Measurements from ENCODE around the gene CIITA. TPM values are rescaled to one million over a fixed set of nuclear protein-coding genes. Genes with fewer than 3 reads are reported as not detected.

Gene CIITA
- total and polyA plus RNA-seq, 9 of the 15 experiments (the other 6 are each of a cell fraction or from before 2014, with no cell fraction given), result 0.01 to 0.20 (median 0.11) TPM; not detected in 4

DNA sequence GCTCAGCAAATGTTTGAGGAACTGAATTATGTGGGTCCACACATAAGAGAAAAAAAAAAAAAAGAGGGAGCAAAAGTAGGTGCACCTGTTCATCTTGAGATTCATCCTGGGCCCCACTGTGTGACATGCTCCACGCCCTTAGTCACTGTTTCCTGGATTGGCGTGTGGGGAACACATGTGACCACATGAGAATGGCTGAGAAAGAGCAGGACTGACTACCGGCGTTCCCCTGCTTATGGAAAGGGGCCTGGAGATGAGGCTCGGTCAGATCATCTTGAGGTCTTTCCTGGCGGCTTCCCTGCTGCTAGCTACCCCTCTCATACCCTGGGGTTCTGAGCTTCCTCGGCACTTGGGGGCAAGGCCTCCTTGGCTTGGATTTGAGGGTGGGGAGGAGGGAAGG is 61.3 kb downstream of the CIITA start:
- no peak for ATAC-seq
- POLR2A ChIA-PET, result interaction anchor here (0.6 to 1.1 kb wide), 2 partner anchors 318 to 390 kb away, joined by 3 read pairs; partner anchors contain the start of gene SOCS1
- Histone ChIP-seq H3K9ac (ENCODE audit: insufficient read depth in 1 of 2, low read depth in 2 of 2, low read length in 2 of 2) (peak overlapping the region in 1 of 2 experiments; percentile 61; a peak in 1 of 4 replicates), H3K36me3 (ENCODE audit: control insufficient read depth, insufficient read depth, low read length) (peaks cover 46% of the 10 kb centered on the region), H4K20me1 (replicated peaks; ENCODE audit: control insufficient read depth, insufficient read depth, low read length) (peaks cover 60% of the 10 kb centered on the region), H3K4me2 (ENCODE audit: insufficient read depth, low read length) (0 out of 2 replicates have a peak overlapping the region, but pooled peaks have one; percentile 87), H3K4me1 (replicated peaks in 1 of 2; ENCODE audit: control insufficient read depth in 2 of 2, insufficient read depth in 2 of 2, low read length in 2 of 2) (peaks cover 28 to 47% of the 10 kb centered on the region in 2 experiments), H3K4me3 (no peak overlapping the region), H3K27me3 (ENCODE audit: control insufficient read depth in 2 of 2, insufficient read depth in 2 of 2, low read length in 2 of 2) (no peaks in the 10 kb centered on the region), H3K27ac (ENCODE audit: extremely low read depth, low read depth, low read length) (no peak overlapping the region), H3K9me3 (replicated peaks; ENCODE audit: control insufficient read depth, insufficient read depth, low read depth, low read length) (no peaks in the 10 kb centered on the region), H2AFZ (ENCODE audit: low read depth, low read length) (no peak overlapping the region), H3K79me2 (ENCODE audit: control insufficient read depth, insufficient read depth, low read length) (peaks cover 62% of the 10 kb centered on the region), H3K9me1 (ENCODE audit: control insufficient read depth, insufficient read depth, low read length) (peaks cover 16% of the 10 kb centered on the region)
- intact Hi-C loops (cut with micrococcal nuclease) (no loop called here), in situ Hi-C loops (cut with MboI) (loop anchor here (10.0 kb wide), 1 partner anchor 684 kb away; no protein-coding TSS in a partner anchor)
- BruUV-seq (replicated peaks), result no TSS peak
- no peak for DNase-seq (ENCODE audit: extremely low read depth in 1 of 4, low spot score in 3 of 4)
- TF ChIP-seq RFX1 (IDR thresholded peaks at IDR 0.05) (no peak), MECOM (CRISPR knock-in tag; IDR thresholded peaks at IDR 0.05) (no peak), ZNF263 (CRISPR knock-in tag; IDR thresholded peaks at IDR 0.05; ENCODE audit: borderline replicate concordance) (no peak), MCM2 (IDR thresholded peaks at IDR 0.05; ENCODE audit: low read depth) (no peak), THRAP3 (IDR thresholded peaks at IDR 0.05; ENCODE audit: borderline replicate concordance) (no peak), ZNF311 (CRISPR knock-in tag; IDR thresholded peaks at IDR 0.05) (no peak), ZNF134 (CRISPR knock-in tag; conservative IDR thresholded peaks at IDR 0.05) (no peak), RBM17 (IDR thresholded peaks at IDR 0.05; ENCODE audit: borderline replicate concordance, low read depth, low read length) (no peak), ZNF140 (CRISPR knock-in tag; IDR thresholded peaks at IDR 0.05) (no peak), SRSF1 (IDR thresholded peaks at IDR 0.05; ENCODE audit: low read depth, low read length) (no peak)
- TF ChIP-seq, protein P1, sequence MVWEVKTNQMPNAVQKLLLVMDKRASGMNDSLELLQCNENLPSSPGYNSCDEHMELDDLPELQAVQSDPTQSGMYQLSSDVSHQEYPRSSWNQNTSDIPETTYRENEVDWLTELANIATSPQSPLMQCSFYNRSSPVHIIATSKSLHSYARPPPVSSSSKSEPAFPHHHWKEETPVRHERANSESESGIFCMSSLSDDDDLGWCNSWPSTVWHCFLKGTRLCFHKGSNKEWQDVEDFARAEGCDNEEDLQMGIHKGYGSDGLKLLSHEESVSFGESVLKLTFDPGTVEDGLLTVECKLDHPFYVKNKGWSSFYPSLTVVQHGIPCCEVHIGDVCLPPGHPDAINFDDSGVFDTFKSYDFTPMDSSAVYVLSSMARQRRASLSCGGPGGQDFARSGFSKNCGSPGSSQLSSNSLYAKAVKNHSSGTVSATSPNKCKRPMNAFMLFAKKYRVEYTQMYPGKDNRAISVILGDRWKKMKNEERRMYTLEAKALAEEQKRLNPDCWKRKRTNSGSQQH (CRISPR knock-in tag; IDR thresholded peaks at IDR 0.05), result no peak
- TF ChIP-seq, protein P2, sequence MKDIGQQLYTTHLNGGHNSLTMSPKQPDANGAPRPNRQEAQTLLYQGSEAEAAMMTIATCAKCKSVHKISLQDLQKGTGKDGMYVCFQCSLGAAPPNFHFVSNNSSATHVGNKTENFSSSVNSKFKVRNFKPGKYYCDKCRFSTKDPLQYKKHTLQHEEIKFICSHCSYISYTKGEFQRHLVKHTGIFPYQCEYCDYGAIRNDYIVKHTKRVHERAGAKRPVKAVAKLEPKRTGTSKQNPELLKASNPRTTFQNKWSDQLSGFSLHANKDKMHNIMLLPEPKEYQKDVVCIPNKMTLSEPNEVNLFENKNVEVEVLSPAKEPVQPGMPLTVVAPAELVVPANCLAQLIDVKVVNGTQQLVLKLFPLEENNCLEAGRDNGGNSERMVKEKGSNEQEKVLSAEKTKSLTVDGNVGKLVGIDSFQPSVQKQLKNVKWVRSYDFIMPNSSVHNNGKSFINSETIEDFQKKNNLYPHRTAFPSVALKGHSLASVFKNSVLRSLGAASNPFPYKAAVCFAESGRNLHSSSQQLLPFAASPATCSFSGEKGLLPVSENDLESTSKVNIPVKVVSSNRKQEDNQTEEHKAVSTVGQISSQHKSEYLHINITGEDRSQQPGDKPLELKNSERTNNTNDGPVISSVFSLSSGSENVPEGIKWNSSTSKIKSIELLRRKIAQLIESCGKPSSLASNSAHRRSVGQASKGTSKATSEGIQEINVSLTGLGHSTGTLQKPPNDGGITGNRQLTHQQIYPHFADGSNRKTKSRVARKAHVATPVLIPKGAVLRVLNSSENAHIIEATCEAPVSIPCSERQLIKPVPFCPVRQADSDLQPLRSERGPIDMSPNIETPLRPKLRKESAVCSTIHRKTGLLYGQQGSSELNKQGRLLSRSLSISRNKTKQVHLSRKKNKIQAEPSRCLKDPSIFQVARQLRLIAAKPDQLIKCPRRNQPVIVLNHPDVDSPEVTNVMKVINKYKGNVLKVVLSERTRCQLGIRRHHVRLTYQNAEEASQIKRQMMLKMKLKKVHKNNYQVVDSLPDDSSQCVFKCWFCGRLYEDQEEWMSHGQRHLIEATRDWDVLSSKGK (CRISPR knock-in tag; IDR thresholded peaks at IDR 0.05), result no peak
- TF ChIP-seq, protein P3, sequence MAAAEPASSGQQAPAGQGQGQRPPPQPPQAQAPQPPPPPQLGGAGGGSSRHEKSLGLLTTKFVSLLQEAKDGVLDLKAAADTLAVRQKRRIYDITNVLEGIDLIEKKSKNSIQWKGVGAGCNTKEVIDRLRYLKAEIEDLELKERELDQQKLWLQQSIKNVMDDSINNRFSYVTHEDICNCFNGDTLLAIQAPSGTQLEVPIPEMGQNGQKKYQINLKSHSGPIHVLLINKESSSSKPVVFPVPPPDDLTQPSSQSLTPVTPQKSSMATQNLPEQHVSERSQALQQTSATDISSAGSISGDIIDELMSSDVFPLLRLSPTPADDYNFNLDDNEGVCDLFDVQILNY (CRISPR knock-in tag; IDR thresholded peaks at IDR 0.05), result no peak
- TF ChIP-seq, protein P4, sequence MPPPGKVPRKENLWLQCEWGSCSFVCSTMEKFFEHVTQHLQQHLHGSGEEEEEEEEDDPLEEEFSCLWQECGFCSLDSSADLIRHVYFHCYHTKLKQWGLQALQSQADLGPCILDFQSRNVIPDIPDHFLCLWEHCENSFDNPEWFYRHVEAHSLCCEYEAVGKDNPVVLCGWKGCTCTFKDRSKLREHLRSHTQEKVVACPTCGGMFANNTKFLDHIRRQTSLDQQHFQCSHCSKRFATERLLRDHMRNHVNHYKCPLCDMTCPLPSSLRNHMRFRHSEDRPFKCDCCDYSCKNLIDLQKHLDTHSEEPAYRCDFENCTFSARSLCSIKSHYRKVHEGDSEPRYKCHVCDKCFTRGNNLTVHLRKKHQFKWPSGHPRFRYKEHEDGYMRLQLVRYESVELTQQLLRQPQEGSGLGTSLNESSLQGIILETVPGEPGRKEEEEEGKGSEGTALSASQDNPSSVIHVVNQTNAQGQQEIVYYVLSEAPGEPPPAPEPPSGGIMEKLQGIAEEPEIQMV (tag; conservative IDR thresholded peaks at IDR 0.05; ENCODE audit: low read depth), result no peak
- WGBS (ENCODE audit: insufficient coverage, low coverage, missing lambda C conversion rate), result 83% methylated on average over 7 of the region's 7 CpGs
- CTCF ChIA-PET (ENCODE audit: low intra/inter-chr PET ratio), result no interaction called here
- no peak for FAIRE-seq
